Prostate gland (tissue), 2 donors: ENCODE data around the gene TBX2. TPM values are rescaled to one million over a fixed set of nuclear protein-coding genes. Genes with fewer than 3 reads are reported as not detected.

Experiments
- DNase-seq: peaks from one replicate; pipeline ENCODE4 v3.0.0-alpha.2; 2019; ENCODE audit warnings: low spot score
- H3K27ac ChIP-seq, 2 donors: fragments of 200-600 bp; sonication (generic); 2 replicates each; pipeline ENCODE4 v1.5.1; 2017 to 2019
- H3K27me3 ChIP-seq: fragments of 200-600 bp; sonication (generic); replicated peaks from 2 replicates; pipeline ENCODE4 v1.5.1; 2019; ENCODE audit not compliant: insufficient read depth
- H3K36me3 ChIP-seq, 2 donors: fragments of 200-600 bp; sonication (generic); 1 replicate in 1 of 2; 2 replicates in 1 of 2; pipeline versions ENCODE4 v1.5.1 to v1.8.1; 2017 to 2019
- H3K4me1 ChIP-seq: fragments of 200-600 bp; sonication (generic); replicated peaks from 2 replicates; pipeline ENCODE4 v1.5.1; 2019
- H3K4me3 ChIP-seq, 2 donors: fragments of 200-600 bp; sonication (generic); 2 replicates each; pipeline ENCODE4 v1.5.1; 2017 to 2019
- H3K9me3 ChIP-seq: fragments of 200-600 bp; sonication (generic); 2 replicates; pipeline ENCODE4 v1.5.1; 2017
- POLR2A ChIP-seq: fragments of 450-650 bp; IDR thresholded peaks from one replicate; pipeline ENCODE4 v1.6.1; 2016; ENCODE audit warnings: antibody characterized with exemption, mild to moderate bottlenecking
- POLR2AphosphoS5 ChIP-seq: sonication (generic); formaldehyde crosslinking; IDR thresholded peaks from one replicate; pipeline ENCODE4 v1.6.1; 2017; ENCODE audit warnings: antibody characterized with exemption
- WGBS: methylation state at CpG from one replicate; pipeline ENCODE4 v1.1.5; 2018; 5-methylcytosine and 5-hydroxymethylcytosine counted together
- intact Hi-C: fragments of 100-400 bp; cut with DNase I; formaldehyde crosslinking; loops from one replicate; pipeline ENCODE4 v1.14.2; 2022
- total RNA-seq, 2 donors: library from RNA; depleted of rRNA; stranded (reverse); fragments of >200 nt; gene quantifications; one replicate each; pipeline ENCODE4 v1.1.0, GENCODE V29; 2016
- TF ChIP-seq, protein P1 (sequence below), 4 experiments: fragments of 200-600 bp in 2 of 4; fragments of 450-650 bp in 2 of 4; sonication (generic) in 2 of 4; IDR thresholded peaks; 1 replicate in 3 of 4; 2 replicates in 1 of 4; pipeline ENCODE4 v1.5.1; 2016 to 2019; ENCODE audit warnings: antibody characterized with exemption in 4 of 4, mild to moderate bottlenecking in 2 of 4, moderate library complexity in 2 of 4

The TBX2 gene
- total RNA-seq, 2 donors from 2014 or later = 9.2 to 34.1 TPM

- Histone ChIP-seq H3K4me3 (no peak overlapping the region), H3K9me3 (no peaks in the 10 kb centered on the region), H3K27me3 (peaks cover 3% of the 10 kb centered on the region), H3K36me3 (no peaks in the 10 kb centered on the region), H3K4me1 (peaks cover 12% of the 10 kb centered on the region), H3K27ac (no peak overlapping the region)
- WGBS = 91% methylated on average over 10 of the region's 10 CpGs
- intact Hi-C loops = loop anchor here (5.0 to 10.0 kb wide), 4 partner anchors 143 to 670 kb away; no protein-coding TSS in a partner anchor
- TF ChIP-seq POLR2AphosphoS5 = no peak
- TF ChIP-seq POLR2A = no peak
- TF ChIP-seq, protein P1, sequence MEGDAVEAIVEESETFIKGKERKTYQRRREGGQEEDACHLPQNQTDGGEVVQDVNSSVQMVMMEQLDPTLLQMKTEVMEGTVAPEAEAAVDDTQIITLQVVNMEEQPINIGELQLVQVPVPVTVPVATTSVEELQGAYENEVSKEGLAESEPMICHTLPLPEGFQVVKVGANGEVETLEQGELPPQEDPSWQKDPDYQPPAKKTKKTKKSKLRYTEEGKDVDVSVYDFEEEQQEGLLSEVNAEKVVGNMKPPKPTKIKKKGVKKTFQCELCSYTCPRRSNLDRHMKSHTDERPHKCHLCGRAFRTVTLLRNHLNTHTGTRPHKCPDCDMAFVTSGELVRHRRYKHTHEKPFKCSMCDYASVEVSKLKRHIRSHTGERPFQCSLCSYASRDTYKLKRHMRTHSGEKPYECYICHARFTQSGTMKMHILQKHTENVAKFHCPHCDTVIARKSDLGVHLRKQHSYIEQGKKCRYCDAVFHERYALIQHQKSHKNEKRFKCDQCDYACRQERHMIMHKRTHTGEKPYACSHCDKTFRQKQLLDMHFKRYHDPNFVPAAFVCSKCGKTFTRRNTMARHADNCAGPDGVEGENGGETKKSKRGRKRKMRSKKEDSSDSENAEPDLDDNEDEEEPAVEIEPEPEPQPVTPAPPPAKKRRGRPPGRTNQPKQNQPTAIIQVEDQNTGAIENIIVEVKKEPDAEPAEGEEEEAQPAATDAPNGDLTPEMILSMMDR (IDR thresholded peaks at IDR 0.05) = no peak
- no peak for DNase-seq
These were observed 4.8 kb upstream of the TBX2 start for GRCh38 chr17:61394630-61395408.

GRCh38 chr17:61395409-61395982, 4.1 kb upstream of the TBX2 start:
- WGBS = 88% methylated on average over 38 of the region's 38 CpGs
- intact Hi-C loops = loop anchor here (10.0 kb wide), 3 partner anchors 191 to 671 kb away; no protein-coding TSS in a partner anchor
- Histone ChIP-seq H3K27ac (no peak overlapping the region), H3K27me3 (peaks cover 3% of the 10 kb centered on the region), H3K36me3 (no peaks in the 10 kb centered on the region), H3K4me1 (peaks cover 12% of the 10 kb centered on the region), H3K9me3 (no peaks in the 10 kb centered on the region), H3K4me3 (no peak overlapping the region)
- no peak for TF ChIP-seq POLR2A
- TF ChIP-seq, protein P1 (IDR thresholded peaks at IDR 0.05) = no peak
- TF ChIP-seq POLR2AphosphoS5 = no peak
- DNase-seq = no peak

- TF ChIP-seq POLR2A (no peak), POLR2AphosphoS5 (no peak)
- TF ChIP-seq, protein P1 (IDR thresholded peaks at IDR 0.05) = no peak
- H3K4me3 ChIP-seq = peak overlapping the region; percentile 37 to 45
- H3K4me1 ChIP-seq = peaks cover 12% of the 10 kb centered on the region
- 42% methylated on average over 45 of the region's 63 CpGs for WGBS
- no peaks in the 10 kb centered on the region for H3K36me3 ChIP-seq
- intact Hi-C loops = loop anchor here (10.0 kb wide), 3 partner anchors 191 to 671 kb away; no protein-coding TSS in a partner anchor
- peak overlapping the region; percentile 79 to 84 for H3K27ac ChIP-seq
- H3K27me3 ChIP-seq = peaks cover 3% of the 10 kb centered on the region
- no peaks in the 10 kb centered on the region for H3K9me3 ChIP-seq
- DNase-seq = no peak
These were observed 3.6 kb upstream of the TBX2 start for GRCh38 chr17:61395983-61396585.

DNA sequence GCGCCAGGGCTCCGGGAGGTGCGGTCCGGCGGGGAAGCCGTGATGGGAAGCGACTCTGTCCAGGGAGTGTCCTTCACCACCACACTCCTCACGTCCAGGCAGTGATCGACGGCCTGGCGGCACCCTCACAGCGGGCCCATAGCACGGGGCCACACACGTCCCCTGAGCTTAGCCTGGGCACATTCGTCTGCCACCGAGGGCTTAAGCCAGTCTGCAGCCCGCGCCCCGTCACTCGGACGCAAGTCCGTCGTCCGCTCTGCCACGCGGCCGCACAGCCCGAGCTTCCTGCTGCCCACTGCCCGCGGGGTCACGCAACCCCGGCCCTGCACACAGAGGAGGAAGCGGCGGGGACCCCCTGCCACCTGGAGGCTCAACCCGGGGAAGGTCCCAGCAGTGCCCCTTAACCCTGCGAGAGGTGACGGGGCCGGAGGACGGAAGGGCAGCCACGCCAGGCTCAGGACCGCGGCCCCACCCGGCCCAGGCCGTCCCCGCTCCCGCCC, 3.0 kb upstream of the TBX2 start:
- WGBS = 9% methylated on average over 32 of the region's 46 CpGs
- Histone ChIP-seq H3K4me3 (peak overlapping the region; percentile 37 to 45), H3K9me3 (no peaks in the 10 kb centered on the region), H3K27me3 (peaks cover 3% of the 10 kb centered on the region), H3K27ac (peak overlapping the region; percentile 79 to 84), H3K4me1 (peaks cover 12% of the 10 kb centered on the region), H3K36me3 (no peaks in the 10 kb centered on the region)
- TF ChIP-seq POLR2A (no peak), POLR2AphosphoS5 (no peak)
- TF ChIP-seq, protein P1 (IDR thresholded peaks at IDR 0.05) = no peak
- intact Hi-C loops = loop anchor here (10.0 kb wide), 3 partner anchors 192 to 672 kb away; no protein-coding TSS in a partner anchor
- DNase-seq = no peak
